HG03196 (cell line): ENCODE data around the gene APOM.

Experiments used
- ATAC-seq: cut with Tn5 transposase; IDR thresholded peaks from one replicate; pipeline ENCODE4 v1.9.1; 2021; ENCODE audit not compliant: unreplicated experiment

Gene APOM

GRCh38 chr6:31702819-31703716 is 47.4 kb downstream of the APOM start, which contains the start of gene ABHD16A:
ABHD16A (minus strand) TSS chr6:31703324; CDS start chr6:31703281, 43 bp downstream.
- peak; percentile 86 for ATAC-seq

- ATAC-seq: no peak
Measured at GRCh38 chr6:31705931-31706330, 50.2 kb downstream of the APOM start.

GRCh38 chr6:31706599-31706998 is 50.9 kb downstream of the APOM start, which contains the start of gene LY6G6F:
LY6G6F (plus strand) TSS chr6:31706866; CDS start chr6:31706907, 41 bp downstream.
- ATAC-seq: no peak

GRCh38 chr6:31707701-31708100 is 52.0 kb downstream of the APOM start:
- no peak for ATAC-seq
